Fibroblast of upper back skin (primary cell): ENCODE data around the gene PCDHA12.
"Not testable (repeated sequence)": the region's sequence is repeated elsewhere in the genome, so short reads cannot be mapped to it uniquely, and the experiment has no call there.

Source experiments
- DNase-seq: peaks from one replicate; pipeline ENCODE4 v3.0.0-alpha.2; 2013

The PCDHA12 gene, protein sequence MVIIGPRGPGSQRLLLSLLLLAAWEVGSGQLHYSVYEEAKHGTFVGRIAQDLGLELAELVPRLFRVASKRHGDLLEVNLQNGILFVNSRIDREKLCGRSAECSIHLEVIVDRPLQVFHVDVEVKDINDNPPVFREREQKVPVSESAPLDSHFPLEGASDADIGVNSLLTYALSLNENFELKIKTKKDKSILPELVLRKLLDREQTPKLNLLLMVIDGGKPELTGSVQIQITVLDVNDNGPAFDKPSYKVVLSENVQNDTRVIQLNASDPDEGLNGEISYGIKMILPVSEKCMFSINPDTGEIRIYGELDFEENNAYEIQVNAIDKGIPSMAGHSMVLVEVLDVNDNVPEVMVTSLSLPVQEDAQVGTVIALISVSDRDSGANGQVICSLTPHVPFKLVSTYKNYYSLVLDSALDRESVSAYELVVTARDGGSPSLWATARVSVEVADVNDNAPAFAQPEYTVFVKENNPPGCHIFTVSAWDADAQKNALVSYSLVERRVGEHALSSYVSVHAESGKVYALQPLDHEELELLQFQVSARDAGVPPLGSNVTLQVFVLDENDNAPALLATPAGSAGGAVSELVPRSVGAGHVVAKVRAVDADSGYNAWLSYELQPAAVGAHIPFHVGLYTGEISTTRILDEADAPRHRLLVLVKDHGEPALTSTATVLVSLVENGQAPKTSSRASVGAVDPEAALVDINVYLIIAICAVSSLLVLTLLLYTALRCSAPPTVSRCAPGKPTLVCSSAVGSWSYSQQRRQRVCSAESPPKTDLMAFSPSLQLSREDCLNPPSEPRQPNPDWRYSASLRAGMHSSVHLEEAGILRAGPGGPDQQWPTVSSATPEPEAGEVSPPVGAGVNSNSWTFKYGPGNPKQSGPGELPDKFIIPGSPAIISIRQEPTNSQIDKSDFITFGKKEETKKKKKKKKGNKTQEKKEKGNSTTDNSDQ

GRCh38 chr5:140875085-140876065 is at the start of gene PCDHA12:
Gene PCDHA12 (plus strand): TSS chr5:140875308. CDS start chr5:140875473, 165 bp downstream.
- DNase-seq: no peak

DNA sequence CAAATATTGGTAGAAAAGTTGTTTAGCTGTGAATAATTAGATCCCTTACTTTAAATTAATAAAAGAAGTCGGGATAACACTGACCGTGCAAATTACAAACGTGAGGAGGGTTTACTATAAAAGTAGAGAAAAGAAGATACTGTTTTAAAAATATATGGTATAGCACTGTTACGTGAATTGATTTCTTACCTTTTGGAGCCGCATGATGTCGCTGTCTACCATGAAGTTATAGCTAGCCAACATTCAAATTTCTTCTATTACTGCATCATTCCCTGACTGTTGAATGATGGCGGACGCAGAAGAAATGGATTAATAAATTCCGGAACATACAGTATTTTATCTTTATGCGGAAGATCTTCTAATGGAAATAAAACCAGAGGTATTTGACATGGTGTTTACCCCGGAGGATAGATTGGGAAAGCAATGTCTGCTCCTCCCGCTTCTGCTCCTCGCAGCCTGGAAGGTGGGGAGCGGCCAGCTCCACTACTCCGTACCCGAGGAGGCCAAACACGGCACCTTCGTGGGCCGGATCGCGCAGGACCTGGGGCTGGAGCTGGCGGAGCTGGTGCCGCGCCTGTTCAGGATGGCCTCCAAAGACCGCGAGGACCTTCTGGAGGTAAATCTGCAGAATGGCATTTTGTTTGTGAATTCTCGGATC is 47.3 kb upstream of the PCDHA12 start, which contains the start of gene PCDHA6:
PCDHA6 (plus strand) TSS at position 257 of the 658 bp plus-strand sequence; CDS start at position 389, 132 bp downstream.
- no peak for DNase-seq

- no peak for DNase-seq
Measured at GRCh38 chr5:140828362-140828737, 46.8 kb upstream of the PCDHA12 start.

DNA sequence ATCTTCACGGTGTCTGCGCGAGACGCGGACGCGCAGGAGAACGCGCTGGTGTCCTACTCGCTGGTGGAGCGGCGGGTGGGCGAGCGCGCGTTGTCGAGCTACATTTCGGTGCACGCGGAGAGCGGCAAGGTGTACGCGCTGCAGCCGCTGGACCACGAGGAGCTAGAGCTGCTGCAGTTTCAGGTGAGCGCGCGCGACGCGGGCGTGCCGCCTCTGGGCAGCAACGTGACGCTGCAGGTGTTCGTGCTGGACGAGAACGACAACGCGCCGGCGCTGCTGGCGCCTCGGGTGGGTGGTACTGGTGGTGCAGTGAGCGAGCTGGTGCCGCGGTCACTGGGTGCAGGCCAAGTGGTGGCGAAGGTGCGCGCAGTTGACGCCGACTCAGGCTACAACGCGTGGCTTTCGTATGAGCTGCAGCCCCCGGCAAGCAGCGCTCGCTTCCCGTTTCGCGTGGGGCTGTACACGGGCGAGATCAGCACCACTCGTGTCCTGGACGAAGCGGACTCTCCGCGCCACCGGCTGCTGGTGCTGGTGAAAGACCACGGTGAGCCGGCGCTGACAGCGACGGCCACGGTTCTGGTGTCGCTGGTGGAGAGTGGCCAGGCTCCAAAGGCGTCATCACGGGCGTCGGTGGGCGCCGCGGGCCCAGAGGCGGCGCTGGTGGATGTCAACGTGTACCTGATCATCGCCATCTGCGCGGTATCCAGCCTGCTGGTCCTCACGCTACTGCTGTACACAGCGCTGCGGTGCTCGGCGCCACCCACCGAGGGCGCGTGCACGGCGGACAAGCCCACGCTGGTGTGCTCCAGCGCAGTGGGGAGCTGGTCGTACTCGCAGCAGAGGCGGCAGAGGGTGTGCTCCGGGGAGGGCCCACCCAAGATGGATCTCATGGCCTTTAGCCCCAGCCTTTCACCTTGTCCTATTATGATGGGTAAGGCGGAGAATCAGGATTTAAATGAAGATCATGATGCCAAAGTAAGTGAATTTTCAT is 45.3 kb upstream of the PCDHA12 start:
- DNase-seq: not testable (repeated sequence)

- peak; percentile 21 for DNase-seq
Measured at GRCh38 chr5:140833993-140834392, 41.1 kb upstream of the PCDHA12 start, which contains the start of gene PCDHA7. Gene PCDHA7 (plus strand): TSS chr5:140834269. CDS start chr5:140834384, 115 bp downstream.

- DNase-seq: not testable (repeated sequence)
Measured at GRCh38 chr5:140834439-140835008, 40.6 kb upstream of the PCDHA12 start.

- no peak for DNase-seq
Measured at GRCh38 chr5:140835622-140836510, 39.2 kb upstream of the PCDHA12 start.

DNA sequence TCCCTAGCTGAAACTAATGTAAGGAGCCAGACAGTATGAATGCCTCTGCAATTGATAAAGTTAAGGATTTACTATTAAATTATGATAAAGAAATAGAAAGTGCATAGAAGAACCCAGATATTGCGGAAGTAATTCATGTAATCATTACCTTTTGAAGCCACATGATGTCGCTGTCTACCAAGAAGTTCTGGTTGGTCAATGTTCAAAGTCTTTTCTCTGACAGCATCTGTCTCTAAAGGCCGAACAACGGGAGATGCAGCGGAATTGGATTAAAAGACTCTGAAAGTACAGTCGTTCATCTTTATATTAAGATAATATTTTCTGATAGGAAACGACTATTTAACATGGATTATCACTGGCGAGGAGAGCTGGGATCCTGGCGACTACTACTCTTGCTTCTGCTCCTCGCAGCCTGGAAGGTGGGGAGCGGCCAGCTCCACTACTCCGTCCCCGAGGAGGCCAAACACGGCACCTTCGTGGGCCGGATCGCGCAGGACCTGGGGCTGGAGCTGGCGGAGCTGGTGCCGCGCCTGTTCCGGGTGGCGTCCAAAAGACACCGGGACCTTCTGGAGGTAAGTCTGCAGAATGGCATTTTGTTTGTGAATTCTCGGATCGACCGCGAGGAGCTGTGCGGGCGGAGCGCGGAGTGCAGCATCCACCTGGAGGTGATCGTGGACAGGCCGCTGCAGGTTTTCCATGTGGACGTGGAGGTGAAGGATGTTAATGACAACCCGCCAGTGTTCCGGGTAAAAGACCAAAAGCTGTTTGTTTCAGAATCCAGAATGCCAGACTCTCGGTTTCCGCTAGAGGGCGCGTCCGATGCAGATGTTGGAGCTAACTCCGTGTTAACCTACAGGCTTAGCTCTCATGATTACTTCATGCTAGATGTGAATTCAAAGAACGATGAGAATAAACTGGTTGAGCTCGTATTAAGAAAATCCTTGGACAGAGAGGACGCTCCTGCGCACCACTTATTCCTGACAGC is 33.8 kb upstream of the PCDHA12 start, which contains the start of gene PCDHA8:
PCDHA8 (plus strand) TSS at position 210 of the 985 bp plus-strand sequence; CDS start at position 345, 135 bp downstream.
- DNase-seq: no peak

- DNase-seq: no peak
Measured at GRCh38 chr5:140842798-140843733, 32.0 kb upstream of the PCDHA12 start.

- not testable (repeated sequence) for DNase-seq
Measured at GRCh38 chr5:140848139-140849102, 26.7 kb upstream of the PCDHA12 start, which contains the start of gene PCDHA9. Gene PCDHA9 (plus strand): TSS chr5:140848382. CDS start chr5:140848496, 114 bp downstream.

- not testable (repeated sequence) for DNase-seq
Measured at GRCh38 chr5:140849831-140850634, 25.1 kb upstream of the PCDHA12 start.

GRCh38 chr5:140855772-140856674 is 19.1 kb upstream of the PCDHA12 start, which contains the start of gene PCDHA10:
Gene PCDHA10 (plus strand): TSS chr5:140855897. CDS start chr5:140856049, 152 bp downstream.
- DNase-seq: no peak
